HCT116 (cell line): Measurements from ENCODE around the gene FLNC. TPM values are rescaled to one million over a fixed set of nuclear protein-coding genes. Genes with fewer than 3 reads are reported as not detected.
A peak's percentile ranks its signal among the peaks of the same experiment; 100 is the strongest.

Source experiments
- ATAC-seq: fragments of 200-7000 bp; cut with Tn5 transposase; 2 replicates; pipeline ENCODE4 v1.9.1; 2020; ENCODE audit warnings: mild to moderate bottlenecking, moderate library complexity
- BruUV-seq: library from RNA; stranded (reverse); fragments of 400-500 nt; replicated peaks from 2 replicates; lab custom pipeline; 2021; lab: Mats Ljungman, UMichigan
- CTCF ChIA-PET: fragments of 300-600 bp; sonication (Branson Sonifier 250); formaldehyde crosslinking; loops from one replicate; lab custom pipeline; 2021; ENCODE audit warnings: antibody characterized with exemption; lab: Charles Lee
- POLR2A ChIA-PET: fragments of 300-600, 350-600 bp; sonication (Branson Sonifier 250); formaldehyde crosslinking; loops from one replicate; lab custom pipeline; 2021; ENCODE audit warnings: antibody characterized with exemption; lab: Charles Lee
- RAD21 ChIA-PET, 2 experiments: fragments of 300-600 bp; sonication (Branson Sonifier 250); formaldehyde crosslinking; loops; one replicate each; lab custom pipeline; 2023; ENCODE audit warnings: low total read pairs in 2 of 2; ENCODE audit not compliant: uncharacterized antibody in 2 of 2, unreplicated experiment in 2 of 2, low non-redundant PET in 1 of 2; lab: Charles Lee
- DNase-seq: peaks from one replicate; pipeline ENCODE4 v3.0.0-alpha.2; 2010; ENCODE audit warnings: low read depth, low spot score
- H2AFZ ChIP-seq: fragments of 200-600 bp; shearing (Covaris generic), sonication (generic); 2 replicates; pipeline ENCODE4 v1.6.1; 2017; ENCODE audit warnings: low read depth, mixed run types, mixed read lengths, antibody characterized with exemption, low read length; ENCODE audit not compliant: poor library complexity, severe bottlenecking
- H3K27ac ChIP-seq: 2 replicates; pipeline ENCODE4 v1.5.1; 2012; ENCODE audit warnings: low read depth, low read length
- H3K27me3 ChIP-seq: fragments of 200-600 bp; sonication (generic); 2 replicates; pipeline ENCODE4 v1.6.1; 2016; ENCODE audit warnings: mixed run types, low read length, mixed read lengths; ENCODE audit not compliant: insufficient read depth
- H3K36me3 ChIP-seq, 2 experiments: fragments of 200-500 bp in 1 of 2; fragments of 200-600 bp in 1 of 2; sonication (Bioruptor generic) in 1 of 2; sonication (generic) in 1 of 2; 2 replicates each; pipeline versions ENCODE4 v1.5.1 to v1.6.1; 2014 to 2016; ENCODE audit warnings: low read length in 2 of 2, inconsistent platforms in 1 of 2, mixed read lengths in 1 of 2, mixed run types in 1 of 2; ENCODE audit not compliant: insufficient read depth in 2 of 2, control insufficient read depth in 1 of 2
- H3K4me1 ChIP-seq, 2 experiments: fragments of 200-600 bp in 1 of 2; sonication (generic) in 1 of 2; 2 replicates each; pipeline versions ENCODE4 v1.5.1 to v1.6.1; 2012 to 2017; ENCODE audit warnings: low read length in 2 of 2, inconsistent platforms in 1 of 2, mild to moderate bottlenecking in 1 of 2, mixed read lengths in 1 of 2, mixed run types in 1 of 2, moderate library complexity in 1 of 2; ENCODE audit not compliant: insufficient read depth in 2 of 2, control insufficient read depth in 1 of 2
- H3K4me2 ChIP-seq: fragments of 200-600 bp; sonication (generic); 2 replicates; pipeline ENCODE4 v1.6.1; 2017; ENCODE audit warnings: mixed run types, low read length, mixed read lengths
- H3K4me3 ChIP-seq, 2 experiments: fragments of 200-600 bp in 1 of 2; sonication (generic) in 1 of 2; replicated peaks in 1 of 2; 2 replicates each; pipeline ENCODE4 v1.5.1; 2011 to 2016; ENCODE audit warnings: low read length in 2 of 2, control low read depth in 1 of 2, low read depth in 1 of 2, mild to moderate bottlenecking in 1 of 2, mixed read lengths in 1 of 2, mixed run types in 1 of 2
- H3K79me2 ChIP-seq: fragments of 200-600 bp; sonication (generic); 2 replicates; pipeline ENCODE4 v1.6.1; 2017; ENCODE audit warnings: mild to moderate bottlenecking, mixed run types, low read length, moderate library complexity, mixed read lengths; ENCODE audit not compliant: insufficient read depth
- H3K9ac ChIP-seq: fragments of 200-600 bp; sonication (generic); 2 replicates; pipeline ENCODE4 v1.6.1; 2016; ENCODE audit warnings: low read length, mixed read lengths
- H3K9me2 ChIP-seq: fragments of 200-600 bp; sonication (generic), shearing (Covaris generic); 2 replicates; pipeline ENCODE4 v1.6.1; 2017; ENCODE audit warnings: mixed run types, mild to moderate bottlenecking, moderate library complexity; ENCODE audit not compliant: insufficient read depth
- H3K9me3 ChIP-seq, 2 experiments: fragments of 200-500 bp in 1 of 2; fragments of 200-600 bp in 1 of 2; sonication (Bioruptor generic) in 1 of 2; sonication (generic) in 1 of 2; 2 replicates each; pipeline ENCODE4 v1.6.1; 2014 to 2017; ENCODE audit warnings: low read length in 2 of 2, mixed read lengths in 2 of 2, inconsistent platforms in 1 of 2, low read depth in 1 of 2, mild to moderate bottlenecking in 1 of 2, mixed run types in 1 of 2, moderate library complexity in 1 of 2; ENCODE audit not compliant: control insufficient read depth in 1 of 2, insufficient read depth in 1 of 2
- H4K20me1 ChIP-seq: fragments of 200-600 bp; sonication (generic), shearing (Covaris generic); 2 replicates; pipeline ENCODE4 v1.6.1; 2017; ENCODE audit warnings: mixed run types, mild to moderate bottlenecking, moderate library complexity; ENCODE audit not compliant: insufficient read depth
- CBX3 ChIP-seq: IDR thresholded peaks from 2 replicates; pipeline ENCODE4 v1.6.1; 2012; ENCODE audit warnings: low read depth
- CEBPB ChIP-seq: IDR thresholded peaks from 2 replicates; pipeline ENCODE4 v1.6.1; 2012; ENCODE audit warnings: low read depth
- ELF1 ChIP-seq: IDR thresholded peaks from 2 replicates; pipeline ENCODE4 v1.6.1; 2012; ENCODE audit warnings: low read depth, borderline replicate concordance
- EZH2phosphoT487 ChIP-seq: fragments of 200-600 bp; IDR thresholded peaks from 2 replicates; pipeline ENCODE4 v1.6.1; 2018; ENCODE audit warnings: antibody characterized with exemption, borderline replicate concordance
- FOSL1 ChIP-seq: IDR thresholded peaks from 2 replicates; pipeline ENCODE4 v1.6.1; 2012; ENCODE audit warnings: low read depth
- POLR2AphosphoS5 ChIP-seq: IDR thresholded peaks from 2 replicates; pipeline ENCODE4 v1.6.1; 2011; ENCODE audit warnings: mild to moderate bottlenecking, low read depth, low read length, moderate library complexity
- SIN3A ChIP-seq: IDR thresholded peaks from 2 replicates; pipeline ENCODE4 v1.6.1; 2012; ENCODE audit warnings: low read depth
- SP1 ChIP-seq: IDR thresholded peaks from 2 replicates; pipeline ENCODE4 v1.6.1; 2012; ENCODE audit warnings: low read depth
- SRF ChIP-seq: IDR thresholded peaks from 2 replicates; pipeline ENCODE4 v1.6.1; 2012; ENCODE audit warnings: low read depth
- TCF7L2 ChIP-seq: IDR thresholded peaks from 2 replicates; pipeline ENCODE4 v1.7.0; 2011; ENCODE audit warnings: borderline replicate concordance, inconsistent platforms; ENCODE audit not compliant: insufficient read depth, insufficient read length; ENCODE audit errors: extremely low read depth
- ZBTB33 ChIP-seq: IDR thresholded peaks from 2 replicates; pipeline ENCODE4 v1.6.1; 2011; ENCODE audit warnings: mild to moderate bottlenecking, low read length, moderate library complexity; ENCODE audit not compliant: insufficient replicate concordance; ENCODE audit errors: extremely low read depth
- ZNF274 ChIP-seq: fragments of 200-500 bp; sonication (Bioruptor generic); IDR thresholded peaks from 2 replicates; pipeline ENCODE4 v1.6.1; 2014; ENCODE audit warnings: mild to moderate bottlenecking, low read depth, low read length, inconsistent platforms
- intact Hi-C: fragments of 100-400 bp; cut with micrococcal nuclease; formaldehyde crosslinking; loops from 2 replicates; pipeline ENCODE4 v1.10.0; 2022
- total RNA-seq: library from RNA; stranded (reverse); gene quantifications from one replicate; pipeline ENCODE4 v1.2.1, GENCODE V29; 2021; ENCODE audit not compliant: unreplicated experiment

Gene FLNC
- total RNA-seq, 1 experiment from 2014 or later = 42.8 TPM

- H3K4me2 ChIP-seq = peak overlapping the region; percentile 90
- peak overlapping the region; percentile 98 for H2AFZ ChIP-seq
- peaks cover 3 to 7% of the 10 kb centered on the region in 2 experiments; a peak in 2 of 4 replicates for H3K36me3 ChIP-seq
- intact Hi-C loops = loop anchor here (2.0 kb wide), 1 partner anchor 19 kb away; no protein-coding TSS in a partner anchor
- no peaks in the 10 kb centered on the region for H3K27me3 ChIP-seq
- ChIA-PET RAD21 (no interaction called here), CTCF (interaction anchor here (0.9 to 3.2 kb wide), 9 partner anchors 9 to 230 kb away, joined by 3 to 16 read pairs (median 10); no protein-coding TSS in a partner anchor), POLR2A (interaction anchor here (1.5 kb wide), 1 partner anchor 10 kb away, joined by 4 read pairs; no protein-coding TSS in a partner anchor)
- no peak for TF ChIP-seq SIN3A
- no peak for TF ChIP-seq CEBPB
- no peak for TF ChIP-seq CBX3
- TF ChIP-seq SP1 = no peak
- TF ChIP-seq EZH2phosphoT487 = no peak
- no peak for TF ChIP-seq TCF7L2
- TF ChIP-seq POLR2AphosphoS5 = no peak
- no peak for TF ChIP-seq ELF1
- no peak for TF ChIP-seq FOSL1
- TF ChIP-seq SRF = no peak
- no peak for TF ChIP-seq ZBTB33
- TF ChIP-seq ZNF274 = no peak
- H3K4me3 ChIP-seq = peak overlapping the region; percentile 79 to 96
- H3K27ac ChIP-seq = no peak overlapping the region
- H3K9me3 ChIP-seq = no peaks in the 10 kb centered on the region
- no TSS peak for BruUV-seq
- peak; percentile 1 for ATAC-seq
- no peaks in the 10 kb centered on the region for H3K9me2 ChIP-seq
- H3K79me2 ChIP-seq = peaks cover 23% of the 10 kb centered on the region
- H3K9ac ChIP-seq = peak overlapping the region; percentile 74
- peaks cover 6 to 14% of the 10 kb centered on the region in 2 experiments; a peak in 3 of 4 replicates for H3K4me1 ChIP-seq
- no peak for DNase-seq
- no peaks in the 10 kb centered on the region for H4K20me1 ChIP-seq
These were observed 31.9 kb downstream of the FLNC start for GRCh38 chr7:128861957-128862570.
